NCI-H526 treated with DMSO at 0.1 percent for 48 hours (cell line): ENCODE measurements around the gene PYGO1.

Experiments used
- DNase-seq: peaks from one replicate; lab custom pipeline; 2025; lab: John Stamatoyannopoulos, UW

PYGO1 gene

DNA sequence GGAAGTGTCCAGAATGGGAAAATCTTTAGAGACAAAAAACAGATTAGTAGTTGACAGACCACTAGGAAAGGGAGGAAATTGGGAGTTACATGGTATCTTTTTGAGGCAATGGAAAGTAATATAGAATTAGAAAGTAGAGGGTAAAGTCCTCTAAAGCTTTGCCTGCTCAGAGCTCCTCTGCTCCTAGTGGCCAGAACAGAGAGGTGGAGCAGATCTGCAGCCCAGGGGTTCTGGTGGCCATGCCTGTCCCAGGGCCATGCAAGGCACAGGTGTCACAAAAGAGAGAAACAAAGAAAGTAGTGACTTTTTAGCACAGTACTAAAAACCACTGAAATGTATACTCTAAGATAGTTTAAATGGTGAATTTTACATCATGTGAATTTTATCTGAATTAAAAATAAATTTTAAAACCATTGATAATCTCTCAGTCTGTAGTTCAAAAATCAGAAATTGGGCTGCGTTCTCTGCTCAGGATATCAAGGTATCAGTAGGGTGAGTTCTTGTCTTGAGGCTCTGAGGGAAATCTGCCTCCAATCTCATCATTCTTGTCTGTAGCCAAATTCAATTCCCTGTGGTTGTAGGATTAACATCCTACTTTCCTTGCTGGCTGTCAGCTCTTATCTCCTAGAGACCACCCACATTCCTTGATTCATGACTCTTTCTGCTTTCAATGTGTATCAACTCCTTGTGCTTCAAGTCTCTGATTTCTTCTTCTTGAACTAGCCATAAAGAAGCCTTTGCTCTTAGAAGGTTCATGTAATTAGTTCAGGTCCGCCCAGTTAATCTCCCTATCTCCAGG is 23.6 kb downstream of the PYGO1 start:
- no peak for DNase-seq

DNA sequence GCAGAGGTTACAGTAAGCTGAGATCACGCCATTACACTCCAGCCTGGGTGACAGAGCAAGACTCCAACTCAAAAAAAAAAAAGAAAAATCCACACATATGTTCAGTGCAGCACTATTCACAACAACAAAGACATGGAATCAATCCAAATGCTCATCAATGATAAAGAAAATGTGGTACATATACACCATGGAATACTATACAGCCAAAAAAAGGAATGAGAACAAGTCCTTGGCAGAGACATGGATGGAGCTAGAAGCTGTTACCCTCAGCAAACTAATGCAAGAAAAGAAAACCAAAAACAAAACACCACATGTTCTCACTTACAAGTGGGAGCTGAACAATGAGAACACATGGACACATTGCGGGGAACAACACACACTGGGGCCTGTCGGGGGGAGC is 25.5 kb downstream of the PYGO1 start:
- DNase-seq: no peak

DNA sequence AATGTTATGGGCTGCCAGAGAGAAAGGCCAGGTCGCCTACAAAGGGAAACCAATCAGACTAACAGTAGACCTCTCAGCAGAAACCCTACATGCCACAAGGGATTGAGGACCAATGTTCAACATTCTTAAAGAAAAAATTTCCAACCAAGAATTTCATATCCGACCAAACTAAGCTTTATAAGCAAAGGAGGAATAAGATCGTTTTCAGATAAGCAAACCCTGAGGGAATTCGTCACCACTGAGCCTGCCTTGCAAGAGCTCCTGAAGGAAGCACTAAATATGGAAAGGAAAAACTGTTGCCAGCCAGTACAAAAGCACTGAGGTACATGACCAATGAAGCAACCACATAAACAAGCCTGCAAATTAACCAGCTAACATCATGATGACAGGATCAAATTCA is 33.1 kb downstream of the PYGO1 start:
- DNase-seq: no peak

DNA sequence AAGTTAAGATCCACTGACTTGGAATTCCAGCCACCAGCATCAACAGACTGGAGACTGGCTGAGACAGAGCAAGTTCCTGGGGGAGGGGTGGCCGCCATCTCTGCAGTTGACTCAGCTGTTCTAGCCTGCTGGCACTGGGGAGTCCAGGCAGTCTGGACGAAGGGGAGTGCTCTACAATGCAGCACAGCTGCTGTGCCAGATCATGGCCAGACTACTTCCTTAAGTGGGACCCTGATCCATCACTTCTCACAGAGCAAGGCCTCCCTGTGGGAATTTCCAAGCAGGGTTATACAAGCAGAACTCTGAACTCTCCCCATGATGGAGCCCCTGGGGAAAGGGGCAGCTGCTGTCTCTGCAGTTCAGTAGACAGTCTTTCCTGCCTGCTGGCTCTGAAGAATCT is 35.2 kb downstream of the PYGO1 start:
- no peak for DNase-seq

DNA sequence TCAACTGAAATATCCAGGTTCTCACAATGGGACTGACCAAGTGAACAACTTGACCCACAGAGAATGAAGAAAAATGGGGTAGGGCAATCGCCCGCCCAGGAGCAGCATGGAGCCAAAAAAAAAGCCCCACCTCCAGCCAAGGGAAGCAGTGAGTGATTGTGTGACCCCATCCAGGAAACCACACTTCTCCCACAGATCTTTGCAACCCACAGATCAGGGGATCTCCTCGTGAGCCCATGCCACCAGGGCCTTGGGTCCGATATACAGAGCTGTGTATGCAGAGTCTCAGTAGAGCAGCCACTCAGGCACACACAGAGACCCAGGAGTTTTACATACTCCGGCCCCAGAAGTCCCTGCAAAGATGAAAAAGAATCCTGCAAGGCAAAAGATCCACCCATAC is 35.7 kb downstream of the PYGO1 start:
- DNase-seq: no peak

DNA sequence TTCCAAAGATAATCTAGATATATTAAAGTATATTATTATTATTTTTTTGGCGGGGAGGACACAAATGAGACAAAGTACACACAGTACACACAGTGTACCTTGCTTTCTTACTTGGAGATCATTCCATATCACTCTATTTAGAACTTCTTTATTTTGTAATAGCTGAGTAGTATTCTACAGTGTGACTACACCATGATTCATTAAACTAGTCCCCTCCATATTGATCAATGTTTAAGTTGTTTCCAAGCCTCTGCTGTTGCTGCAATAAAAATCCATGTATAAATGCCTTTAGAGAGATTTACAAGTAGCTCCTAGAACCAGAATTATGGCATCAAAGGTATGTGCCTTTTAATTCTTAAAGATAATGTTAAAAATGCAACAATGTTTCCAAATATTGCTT is 38.8 kb downstream of the PYGO1 start:
- no peak for DNase-seq

DNA sequence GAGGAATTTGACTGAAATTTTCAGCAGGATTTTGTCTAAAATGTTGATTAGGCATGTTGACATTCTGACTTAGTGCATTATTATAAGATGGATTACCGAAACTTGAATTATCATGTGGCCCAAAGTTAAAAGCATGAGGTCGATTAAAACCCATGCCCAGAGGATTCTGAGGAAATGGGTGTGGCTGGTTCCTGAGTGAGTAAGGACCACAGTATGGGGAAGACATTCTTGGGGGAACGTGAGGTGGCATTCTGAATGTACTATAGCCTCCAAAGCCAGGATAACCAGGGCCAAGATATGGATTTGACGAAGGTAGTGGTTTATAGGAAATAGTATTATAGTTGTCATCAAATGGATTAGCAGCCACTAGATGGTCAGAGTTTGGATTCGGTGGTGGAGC is 41.4 kb downstream of the PYGO1 start:
- DNase-seq: no peak

DNA sequence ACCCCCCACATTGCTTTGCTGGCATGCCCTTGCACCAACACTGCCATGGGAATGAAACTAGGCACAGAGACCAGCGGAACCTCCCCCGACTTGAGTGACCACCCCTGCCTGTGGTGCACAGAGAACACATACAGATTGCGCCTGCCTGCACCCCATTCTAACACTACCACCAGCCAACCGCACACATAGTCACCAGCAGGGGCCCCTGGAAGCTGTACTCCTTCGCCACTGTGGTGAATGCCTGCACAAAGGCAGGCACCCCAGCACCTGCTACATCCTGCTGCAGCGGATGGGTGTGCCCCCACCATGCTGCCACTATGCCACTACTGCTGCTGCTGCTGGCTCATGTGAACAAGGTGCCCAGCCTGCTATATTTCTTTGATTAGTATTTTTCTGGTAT is 52.7 kb downstream of the PYGO1 start:
- no peak for DNase-seq

DNA sequence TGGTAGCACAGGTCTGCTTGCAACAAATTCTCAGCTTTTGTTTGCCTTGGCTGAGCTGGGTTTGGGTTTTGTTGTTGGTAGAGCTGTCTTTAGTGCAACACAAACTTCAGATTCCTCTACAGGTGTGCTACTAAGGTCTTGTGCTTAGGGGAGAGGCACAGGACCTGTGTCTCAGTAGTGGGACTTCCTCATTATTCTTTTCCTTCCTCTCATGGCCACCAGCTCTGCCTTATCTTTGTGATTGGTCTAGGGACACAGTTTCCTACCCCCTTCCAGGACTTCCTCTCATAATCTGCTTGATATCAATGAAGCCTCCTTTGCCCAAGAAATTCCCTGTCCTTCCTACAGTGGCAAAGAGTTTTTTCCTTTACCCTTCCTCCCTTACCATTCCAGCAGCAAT is 55.2 kb downstream of the PYGO1 start:
- no peak for DNase-seq

DNA sequence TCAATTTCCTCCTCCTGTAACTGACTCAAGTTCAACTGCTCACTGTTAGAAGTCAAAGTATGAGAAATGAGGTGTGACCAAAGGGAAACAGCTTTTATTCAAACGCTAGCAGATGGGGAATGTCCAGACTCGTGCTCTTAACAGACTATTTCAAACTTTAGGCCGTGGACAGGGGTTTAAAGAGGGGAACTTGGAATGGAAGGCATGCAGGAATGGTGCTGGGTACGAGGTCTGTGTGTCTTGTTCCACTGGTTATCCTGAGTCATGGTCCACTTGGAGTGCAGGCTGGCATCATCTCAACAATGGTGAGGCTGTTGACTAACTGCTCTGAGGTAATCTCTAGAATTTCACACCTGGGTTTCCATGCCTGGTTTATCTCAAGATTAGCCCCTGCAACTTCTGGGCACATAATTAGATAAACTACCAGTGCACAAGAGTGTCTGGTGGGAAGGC is 57.3 kb downstream of the PYGO1 start:
- DNase-seq: no peak

DNA sequence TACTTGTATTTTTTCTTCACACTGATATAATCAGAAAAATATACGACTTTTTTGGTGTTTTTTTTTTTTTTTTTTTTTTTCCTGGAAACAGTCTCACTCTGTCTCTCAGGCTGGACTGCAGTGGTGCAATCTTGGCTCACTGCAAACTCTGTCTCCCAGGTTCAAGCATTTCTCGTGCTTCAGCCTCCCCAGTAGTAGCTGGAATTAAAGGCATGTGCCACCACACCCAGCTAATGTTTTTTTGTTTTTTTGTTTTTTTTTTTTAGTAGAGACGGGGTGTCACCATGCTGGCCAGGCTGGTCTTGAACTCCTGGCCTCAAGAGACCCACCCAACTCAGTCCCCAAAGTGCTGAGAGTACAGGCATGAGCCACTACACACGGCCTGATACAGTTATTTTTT is 59.3 kb downstream of the PYGO1 start:
- no peak for DNase-seq

DNA sequence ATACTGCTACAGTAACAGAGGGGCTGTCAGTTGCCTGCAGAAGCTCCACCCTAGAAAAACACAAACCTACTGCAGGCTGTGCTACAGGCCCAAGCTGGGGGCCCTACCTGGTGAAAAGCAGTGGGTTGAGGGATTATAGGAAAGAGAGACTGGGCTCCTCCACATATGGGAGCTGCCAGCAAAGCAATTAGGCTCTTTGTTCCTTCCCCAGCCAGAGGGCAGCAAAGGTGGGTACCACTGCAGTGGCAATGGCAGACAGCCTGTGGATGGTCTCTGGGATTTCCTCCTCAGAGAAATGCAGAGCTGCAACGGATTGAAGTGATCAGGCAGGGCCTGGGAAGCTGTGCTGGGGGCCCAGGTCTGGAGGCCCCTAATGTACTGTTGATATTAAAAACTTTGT is 61.0 kb downstream of the PYGO1 start:
- no peak for DNase-seq

DNA sequence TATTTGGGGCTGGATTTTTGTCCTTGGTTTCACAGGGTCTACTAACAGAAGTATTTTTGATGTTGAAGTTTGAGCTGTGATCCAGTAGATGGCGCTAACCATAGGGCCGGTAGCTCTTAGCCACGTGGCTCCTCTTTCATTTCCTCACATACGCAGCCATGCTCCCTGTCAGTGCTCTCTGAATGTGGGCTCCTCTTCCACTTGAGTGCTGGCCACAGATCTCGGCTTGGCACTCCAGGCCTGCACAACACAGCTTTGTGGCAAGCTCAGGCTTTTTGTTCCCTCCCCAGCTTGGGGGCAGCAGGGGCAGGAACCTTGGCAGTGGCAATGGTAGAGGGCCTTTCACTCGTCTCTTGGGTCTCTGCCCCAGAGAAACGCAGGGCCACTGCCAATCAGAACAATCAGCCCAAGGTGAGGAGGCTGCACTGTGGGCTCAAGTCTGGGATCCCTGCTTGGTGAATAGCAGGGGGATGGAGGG is 61.5 kb downstream of the PYGO1 start:
- no peak for DNase-seq

DNA sequence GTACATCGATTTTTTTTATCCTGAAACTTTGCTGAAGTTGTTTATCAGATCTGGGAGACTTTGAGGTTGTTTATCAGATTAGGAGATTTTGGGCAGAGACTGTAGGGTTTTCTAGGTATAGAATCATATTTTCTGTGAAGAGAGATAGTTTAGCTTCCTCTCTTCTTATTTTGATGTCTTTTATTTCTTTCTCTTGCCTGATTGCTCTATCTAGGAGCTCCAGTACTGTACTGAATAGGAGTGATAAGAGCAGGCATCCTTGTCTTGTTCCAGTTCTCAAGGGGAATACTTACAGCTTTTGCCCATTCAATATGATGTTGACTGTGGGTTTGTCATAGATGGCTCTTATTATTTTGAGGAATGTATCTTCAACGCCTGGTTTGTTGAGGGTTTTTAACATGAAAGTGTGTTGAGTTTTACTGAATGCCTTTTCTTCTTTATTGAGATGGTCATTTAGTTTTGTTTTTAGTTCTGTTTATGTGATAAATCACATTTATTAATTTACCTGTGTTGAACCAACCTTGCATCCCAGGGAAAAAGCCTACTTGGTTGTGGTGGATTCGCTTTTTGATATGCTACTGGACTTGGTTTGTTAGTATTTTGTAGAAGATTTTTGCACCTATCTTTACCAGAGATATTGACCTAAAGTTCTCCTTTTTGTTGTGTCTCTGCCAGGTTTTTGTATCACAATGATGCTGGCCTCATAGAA is 65.2 kb downstream of the PYGO1 start:
- no peak for DNase-seq

DNA sequence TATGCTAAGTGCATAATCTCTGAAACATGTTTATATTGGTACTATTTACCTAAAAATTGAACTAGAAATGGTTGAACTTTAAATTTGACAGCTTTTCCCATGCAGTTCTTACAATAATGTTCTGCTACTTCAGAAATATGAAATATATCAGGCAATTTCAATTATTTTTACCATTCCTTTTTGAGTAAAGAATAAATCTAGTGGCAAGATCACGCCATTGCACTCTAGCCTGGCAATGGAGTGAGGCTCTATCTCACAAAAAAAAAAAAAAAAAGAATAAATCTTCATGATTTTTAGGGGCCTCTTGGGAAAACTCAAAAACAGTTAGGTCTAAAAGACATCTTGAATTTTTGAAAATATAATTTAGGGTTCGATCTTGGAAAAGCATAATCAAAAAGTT is 69.5 kb downstream of the PYGO1 start:
- no peak for DNase-seq

DNA sequence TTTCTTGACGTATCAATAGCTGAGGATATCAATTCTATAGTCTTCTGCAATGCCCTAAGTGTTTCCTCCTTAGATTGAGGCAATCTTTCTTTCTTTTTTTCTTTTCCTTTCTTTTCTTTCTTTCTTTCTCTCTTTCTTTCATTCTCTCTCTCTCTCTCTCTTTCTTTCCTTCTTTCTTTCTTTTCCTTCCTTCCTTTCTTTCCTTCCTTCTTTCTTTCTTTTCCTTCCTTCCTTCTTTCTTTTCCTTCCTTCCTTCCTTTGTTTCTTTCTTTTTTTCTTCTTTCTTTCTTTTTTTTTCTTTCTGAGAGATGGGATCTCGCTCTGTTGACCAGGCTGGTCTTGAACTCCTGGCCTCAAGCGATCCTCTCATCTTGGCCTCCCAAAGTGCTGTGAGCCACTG is 70.1 kb downstream of the PYGO1 start:
- DNase-seq: no peak

DNA sequence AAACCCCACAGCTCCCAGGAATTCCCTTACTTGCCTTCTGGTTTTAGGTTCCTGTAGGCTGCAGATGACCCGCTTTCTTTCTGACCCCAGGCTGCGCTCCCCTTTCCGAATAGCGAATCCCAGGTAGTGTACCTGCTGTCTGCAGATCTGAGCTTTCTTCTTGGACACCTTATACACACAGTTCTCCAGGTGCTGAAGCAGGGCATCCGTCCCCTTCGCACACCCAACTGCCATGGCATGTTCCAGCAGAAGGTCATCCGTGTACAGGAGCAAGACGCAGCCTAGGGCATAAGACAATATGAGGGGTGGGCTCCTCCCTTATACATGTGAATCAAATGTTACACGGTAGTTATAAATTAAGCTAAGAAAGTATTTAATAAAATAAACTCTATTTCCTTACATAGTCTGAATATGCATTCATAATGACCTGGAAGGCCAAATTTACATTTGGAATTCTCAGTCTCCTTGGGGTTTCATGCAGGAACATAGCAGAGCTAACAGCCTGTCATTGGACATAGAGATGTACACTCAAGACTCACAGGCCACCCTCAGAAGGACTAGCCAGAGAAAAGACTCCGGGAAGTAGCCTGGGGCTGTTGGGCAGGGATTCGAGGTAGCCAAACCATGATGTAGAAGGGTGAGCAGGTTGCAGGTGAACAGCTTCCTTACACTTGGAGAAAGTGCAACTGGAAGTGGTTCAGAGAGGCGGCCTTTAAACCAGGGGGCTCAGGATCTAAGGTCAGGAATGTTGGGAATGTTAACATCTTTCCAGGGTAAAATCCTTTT is 72.0 kb downstream of the PYGO1 start:
- DNase-seq: no peak

DNA sequence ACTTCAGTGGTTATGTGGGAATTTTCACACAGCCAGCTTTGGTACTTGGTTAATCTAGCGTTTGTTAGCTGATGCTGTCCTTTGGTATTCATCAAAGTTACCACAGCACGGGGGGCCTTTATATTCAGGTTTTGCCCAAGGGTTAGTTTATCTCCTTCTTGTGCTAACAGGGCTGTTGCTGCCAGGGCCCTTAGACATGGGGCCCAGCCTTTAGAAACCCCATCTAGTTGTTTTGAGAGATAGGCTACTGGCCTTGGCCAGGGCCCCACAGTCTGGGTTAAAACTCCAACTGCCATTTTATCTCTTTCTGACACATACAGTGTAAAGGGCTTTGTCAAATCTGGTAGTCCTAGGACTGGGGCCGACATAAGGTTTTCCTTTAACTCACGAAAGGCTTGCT is 72.7 kb downstream of the PYGO1 start:
- DNase-seq: no peak

DNA sequence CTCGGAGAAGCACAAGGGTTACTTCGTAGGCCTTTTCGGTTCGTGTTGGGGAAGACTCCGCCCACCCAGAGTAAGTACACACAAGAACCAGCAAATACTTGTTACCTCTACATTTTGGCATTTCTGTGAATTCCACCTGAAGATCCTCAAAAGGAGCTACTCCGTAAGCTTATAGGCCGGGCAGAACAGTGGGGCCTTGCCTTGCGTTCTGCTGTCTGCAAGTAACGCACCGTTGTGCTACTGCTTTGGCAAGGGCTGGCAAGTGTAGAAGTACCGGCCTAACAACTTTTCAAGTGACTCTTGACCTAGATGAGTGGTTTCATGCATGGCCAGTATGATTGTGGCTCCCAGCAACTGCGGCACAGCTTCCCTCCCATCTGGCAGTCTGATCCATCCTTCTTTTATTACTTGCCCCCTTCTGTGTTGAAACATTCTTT is 73.7 kb downstream of the PYGO1 start:
- DNase-seq: no peak

DNA sequence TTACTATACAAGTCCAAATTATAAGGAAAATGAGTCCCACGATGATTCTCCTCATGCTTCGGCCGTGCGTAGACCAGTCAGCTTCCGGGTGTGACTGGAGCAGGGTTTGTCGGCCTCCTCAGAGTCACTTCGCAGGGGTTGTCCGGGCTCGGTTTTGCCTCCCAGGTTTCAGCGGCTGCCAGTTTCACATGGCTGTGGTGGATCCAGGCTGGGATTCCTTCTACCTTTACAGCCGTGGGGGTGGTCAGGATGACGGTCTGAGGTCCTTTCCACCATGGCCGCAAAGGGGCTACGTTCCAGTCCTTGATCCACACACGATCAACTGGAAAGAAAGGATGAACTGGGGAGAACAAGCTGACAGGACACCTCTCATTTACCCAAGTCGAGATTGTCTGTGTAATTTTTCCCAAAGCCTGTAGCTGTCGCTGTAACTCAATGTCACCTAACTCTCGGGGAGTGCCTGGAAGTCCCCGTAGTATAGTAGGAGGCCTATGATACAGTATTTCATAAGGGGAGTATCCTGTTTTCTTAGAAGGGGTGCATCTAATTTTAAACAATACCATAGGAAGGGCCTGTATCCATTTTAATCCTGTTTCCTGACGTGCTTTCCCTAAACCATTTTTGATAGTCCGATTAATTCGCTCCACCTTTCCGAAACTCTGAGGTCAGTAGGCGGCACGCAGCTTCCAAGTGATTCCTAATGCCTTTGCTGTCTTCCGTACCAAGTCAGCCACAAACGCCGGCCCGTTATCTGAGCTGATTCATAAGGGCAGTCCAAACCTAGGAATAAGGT is 74.3 kb downstream of the PYGO1 start:
- DNase-seq: peak; percentile 18

DNA sequence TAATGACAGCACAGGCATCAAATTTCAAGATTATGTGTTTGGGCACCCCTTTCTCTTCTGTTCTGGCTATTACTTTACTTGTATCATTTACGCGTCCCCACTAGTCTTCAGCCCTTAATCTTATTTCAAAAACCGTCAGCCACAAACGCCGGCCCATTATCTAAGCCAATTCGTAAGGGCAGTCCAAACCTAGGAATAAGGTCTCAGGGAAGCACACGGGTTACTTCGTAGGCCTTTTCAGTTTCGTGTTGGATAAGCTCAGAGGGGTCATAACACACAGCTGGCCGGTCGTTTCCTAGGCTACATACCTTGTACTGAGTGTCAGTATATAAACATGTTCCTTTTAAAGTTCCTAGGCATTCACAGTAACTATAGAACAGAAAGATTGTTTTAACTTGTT is 75.0 kb downstream of the PYGO1 start:
- DNase-seq: no peak

DNA sequence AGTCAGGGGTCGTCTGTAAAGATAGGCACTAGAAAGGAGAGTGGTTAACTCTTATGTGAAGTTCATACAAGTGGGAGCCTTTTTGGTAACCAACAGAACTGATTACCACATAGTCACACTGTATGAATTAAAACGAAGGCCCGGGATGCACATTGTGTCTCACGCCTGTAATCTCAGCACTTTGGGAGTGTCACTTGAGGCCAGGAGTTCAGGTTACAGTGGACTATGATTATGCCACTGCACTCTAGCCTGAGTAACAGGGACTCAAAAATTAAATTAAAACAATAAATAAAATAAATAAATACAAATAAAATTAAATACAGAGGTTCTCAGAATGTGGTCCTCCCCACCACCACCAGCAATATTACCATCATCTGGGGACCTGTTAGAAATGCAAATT is 80.6 kb downstream of the PYGO1 start:
- DNase-seq: no peak
